Fibroblast of the aortic adventitia (primary cell): ENCODE results near the gene KIF26B. TPM values are rescaled to one million over a fixed set of nuclear protein-coding genes. Genes with fewer than 3 reads are reported as not detected.
A peak's percentile ranks its signal among the peaks of the same experiment; 100 is the strongest.

Experiments used
- DNase-seq: peaks from one replicate; pipeline ENCODE4 v3.0.0-alpha.2; 2010; ENCODE audit warnings: low read depth
- H3K4me3 ChIP-seq: 2 replicates; pipeline ENCODE4 v1.5.1; 2011; ENCODE audit warnings: low read depth, mild to moderate bottlenecking, control low read depth, low read length, moderate library complexity
- total RNA-seq: library from RNA; depleted of rRNA; stranded (reverse); fragments of >200 nt; gene quantifications from 2 replicates; pipeline ENCODE4 v1.2.3, GENCODE V29; 2012; ENCODE audit warnings: low replicate concordance
- TF ChIP-seq, protein P1 (sequence below): IDR thresholded peaks from 2 replicates; pipeline ENCODE4 v1.5.1; 2011; ENCODE audit warnings: mild to moderate bottlenecking, low read length, control low read depth, inconsistent platforms; ENCODE audit not compliant: insufficient read depth

Gene KIF26B
- total RNA-seq, 1 donor: 4.6 TPM

DNA sequence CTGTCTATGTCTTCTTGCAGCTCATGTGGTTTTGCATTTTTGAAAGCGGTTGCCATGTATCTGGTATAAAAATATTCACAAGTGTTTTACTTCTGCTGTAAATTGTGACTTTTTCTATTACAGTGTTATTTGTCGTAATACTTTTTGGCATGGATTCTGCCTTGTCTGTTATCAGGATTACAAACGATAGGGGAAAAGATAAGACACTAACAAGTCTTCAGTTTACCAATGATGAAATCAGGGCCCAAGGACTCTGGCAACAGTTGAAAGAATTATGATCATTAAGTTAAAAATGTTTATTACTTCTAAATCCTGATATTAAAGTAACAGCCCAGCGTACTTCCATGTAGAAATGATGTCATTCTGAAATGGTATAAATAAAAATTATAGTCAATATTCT lies 298.8 kb downstream of the KIF26B start:
- H3K4me3 ChIP-seq: no peak overlapping the region
- TF ChIP-seq, protein P1, sequence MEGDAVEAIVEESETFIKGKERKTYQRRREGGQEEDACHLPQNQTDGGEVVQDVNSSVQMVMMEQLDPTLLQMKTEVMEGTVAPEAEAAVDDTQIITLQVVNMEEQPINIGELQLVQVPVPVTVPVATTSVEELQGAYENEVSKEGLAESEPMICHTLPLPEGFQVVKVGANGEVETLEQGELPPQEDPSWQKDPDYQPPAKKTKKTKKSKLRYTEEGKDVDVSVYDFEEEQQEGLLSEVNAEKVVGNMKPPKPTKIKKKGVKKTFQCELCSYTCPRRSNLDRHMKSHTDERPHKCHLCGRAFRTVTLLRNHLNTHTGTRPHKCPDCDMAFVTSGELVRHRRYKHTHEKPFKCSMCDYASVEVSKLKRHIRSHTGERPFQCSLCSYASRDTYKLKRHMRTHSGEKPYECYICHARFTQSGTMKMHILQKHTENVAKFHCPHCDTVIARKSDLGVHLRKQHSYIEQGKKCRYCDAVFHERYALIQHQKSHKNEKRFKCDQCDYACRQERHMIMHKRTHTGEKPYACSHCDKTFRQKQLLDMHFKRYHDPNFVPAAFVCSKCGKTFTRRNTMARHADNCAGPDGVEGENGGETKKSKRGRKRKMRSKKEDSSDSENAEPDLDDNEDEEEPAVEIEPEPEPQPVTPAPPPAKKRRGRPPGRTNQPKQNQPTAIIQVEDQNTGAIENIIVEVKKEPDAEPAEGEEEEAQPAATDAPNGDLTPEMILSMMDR: no peak
- peak; percentile 31 for DNase-seq

DNA sequence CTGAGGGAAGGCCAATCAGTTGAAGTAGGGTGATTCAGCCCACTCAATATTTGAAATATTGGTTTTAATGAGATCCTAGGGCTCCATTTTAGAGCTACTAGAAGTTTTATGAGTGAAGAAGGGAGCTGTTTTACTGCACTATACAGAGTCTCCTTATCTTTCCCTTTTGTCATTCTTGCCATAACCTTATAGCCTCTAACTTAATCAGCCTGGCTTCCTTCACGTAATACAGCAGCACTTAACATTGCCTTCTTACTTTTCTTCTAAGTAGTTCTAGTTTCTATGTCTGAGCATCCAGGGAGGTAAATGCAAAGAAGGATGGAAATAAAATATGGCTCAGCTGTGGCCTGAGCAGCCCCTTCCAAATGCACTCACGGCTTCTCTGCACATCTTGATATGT lies 299.3 kb downstream of the KIF26B start:
- TF ChIP-seq, protein P1: no peak
- H3K4me3 ChIP-seq: no peak overlapping the region
- no peak for DNase-seq

DNA sequence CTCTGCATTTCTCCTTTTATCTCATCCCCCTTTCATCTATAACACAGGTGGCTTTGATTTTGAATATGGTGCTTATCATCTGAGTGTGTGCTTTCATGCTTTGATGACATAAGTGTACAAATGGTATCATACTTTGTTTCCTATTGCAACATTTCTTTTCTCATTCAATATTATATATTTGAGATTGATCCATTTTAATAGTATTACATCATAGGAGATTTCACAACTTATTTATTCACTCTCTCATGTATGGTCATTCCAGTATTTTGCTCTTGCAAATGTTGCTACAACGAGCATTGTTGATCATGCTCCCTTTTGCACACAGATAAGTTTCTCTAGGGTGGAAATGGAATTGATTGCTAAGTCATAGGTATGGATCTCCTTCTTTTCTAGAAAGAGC lies 302.8 kb downstream of the KIF26B start:
- TF ChIP-seq, protein P1: no peak
- no peak for DNase-seq
- H3K4me3 ChIP-seq: no peak overlapping the region

DNA sequence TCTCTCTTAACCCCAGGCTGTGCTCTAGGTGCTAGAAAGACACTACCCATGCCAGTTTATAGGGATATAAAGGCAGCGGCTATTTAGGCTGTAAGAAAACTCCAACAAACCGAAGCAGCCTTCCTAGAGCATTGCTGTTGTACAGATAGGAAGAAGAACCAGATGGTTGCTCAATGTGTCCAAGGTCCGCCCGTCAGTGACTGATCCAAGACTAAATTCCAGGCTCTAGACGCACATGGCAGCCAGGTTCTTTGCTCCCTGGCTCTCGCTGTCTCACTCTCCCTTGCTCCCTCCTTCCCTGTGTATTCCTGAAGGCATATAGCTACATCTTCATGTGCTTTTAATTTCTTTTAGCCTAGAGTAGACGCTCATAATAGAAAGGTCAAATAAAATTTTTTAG lies 303.4 kb downstream of the KIF26B start:
- TF ChIP-seq, protein P1: no peak
- DNase-seq: no peak
- H3K4me3 ChIP-seq: no peak overlapping the region

DNA sequence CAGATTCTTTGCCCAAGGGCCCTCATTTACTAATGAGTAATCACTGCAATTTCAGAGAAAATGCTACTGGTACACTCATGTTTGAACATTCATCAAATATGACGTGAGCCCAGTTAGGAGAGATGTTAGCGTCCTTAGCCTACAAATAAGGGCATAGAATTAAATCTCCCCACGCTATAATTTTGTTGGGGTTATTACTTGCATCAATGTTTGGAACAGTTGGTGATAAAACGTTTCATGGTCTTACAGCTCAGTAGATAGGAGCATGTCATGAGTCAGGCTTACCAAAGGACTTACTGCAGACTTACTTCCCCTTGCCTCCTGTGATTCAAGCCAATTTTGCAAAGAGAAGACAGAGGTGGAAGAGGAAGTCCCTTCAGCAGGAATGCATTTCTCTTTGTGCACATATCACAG lies 304.0 kb downstream of the KIF26B start:
- DNase-seq: peak; percentile 39
- no peak overlapping the region for H3K4me3 ChIP-seq
- TF ChIP-seq, protein P1: no peak

DNA sequence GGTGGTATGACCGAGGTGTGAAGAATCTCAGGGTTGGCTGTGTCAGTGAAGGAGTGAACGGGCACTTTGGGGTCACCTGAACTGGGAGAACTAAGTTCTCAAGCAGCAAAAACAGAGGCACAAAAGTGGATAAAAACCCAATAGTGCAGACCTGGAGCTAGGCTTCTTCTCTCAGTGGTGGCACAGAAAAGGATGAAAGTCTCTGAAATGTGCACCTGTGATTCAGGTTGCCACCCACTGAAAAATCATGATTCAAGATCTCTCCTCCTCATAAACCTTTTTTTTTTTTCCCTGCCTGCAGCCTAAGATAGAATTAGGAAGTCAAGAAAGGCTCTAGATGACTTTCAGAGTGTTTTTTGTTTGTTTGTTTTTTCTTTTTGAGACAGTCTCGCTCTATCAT lies 304.8 kb downstream of the KIF26B start:
- DNase-seq: no peak
- no peak overlapping the region for H3K4me3 ChIP-seq
- TF ChIP-seq, protein P1: no peak

DNA sequence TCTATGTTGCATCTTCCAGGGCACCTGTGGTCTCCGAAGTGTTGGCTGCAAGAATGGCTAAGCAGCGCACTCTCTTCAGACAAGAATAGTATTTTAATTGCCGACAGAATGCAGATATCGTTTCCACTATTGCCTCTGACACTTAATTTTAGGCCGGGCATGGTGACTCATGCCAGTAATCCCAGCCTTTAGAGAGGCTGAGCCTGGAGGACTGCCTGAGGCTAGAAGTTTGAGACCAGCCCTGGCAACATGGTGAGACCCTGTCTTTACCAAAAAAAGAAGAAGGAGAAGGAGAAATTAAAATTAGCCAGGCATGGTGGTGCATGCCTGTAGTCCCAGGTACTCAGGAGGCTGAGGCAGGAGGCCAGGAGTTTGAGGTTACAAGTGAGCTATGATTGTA lies 306.9 kb downstream of the KIF26B start:
- TF ChIP-seq, protein P1: no peak
- no peak overlapping the region for H3K4me3 ChIP-seq
- no peak for DNase-seq
